ENCODE results near the gene MED1. TPM values are rescaled to one million over a fixed set of nuclear protein-coding genes. Genes with fewer than 3 reads are reported as not detected.
A peak's percentile ranks its signal among the peaks of the same experiment; 100 is the strongest.

MED1 gene
- total and polyA plus RNA-seq, 9 of the 15 experiments (the other 6 are each of a cell fraction or from before 2014, with no cell fraction given), result 14.0 to 59.8 (median 46.7) TPM

GRCh38 chr17:39450847-39451581 lies at the start of gene MED1 (continued):
- TF ChIP-seq, protein P1, sequence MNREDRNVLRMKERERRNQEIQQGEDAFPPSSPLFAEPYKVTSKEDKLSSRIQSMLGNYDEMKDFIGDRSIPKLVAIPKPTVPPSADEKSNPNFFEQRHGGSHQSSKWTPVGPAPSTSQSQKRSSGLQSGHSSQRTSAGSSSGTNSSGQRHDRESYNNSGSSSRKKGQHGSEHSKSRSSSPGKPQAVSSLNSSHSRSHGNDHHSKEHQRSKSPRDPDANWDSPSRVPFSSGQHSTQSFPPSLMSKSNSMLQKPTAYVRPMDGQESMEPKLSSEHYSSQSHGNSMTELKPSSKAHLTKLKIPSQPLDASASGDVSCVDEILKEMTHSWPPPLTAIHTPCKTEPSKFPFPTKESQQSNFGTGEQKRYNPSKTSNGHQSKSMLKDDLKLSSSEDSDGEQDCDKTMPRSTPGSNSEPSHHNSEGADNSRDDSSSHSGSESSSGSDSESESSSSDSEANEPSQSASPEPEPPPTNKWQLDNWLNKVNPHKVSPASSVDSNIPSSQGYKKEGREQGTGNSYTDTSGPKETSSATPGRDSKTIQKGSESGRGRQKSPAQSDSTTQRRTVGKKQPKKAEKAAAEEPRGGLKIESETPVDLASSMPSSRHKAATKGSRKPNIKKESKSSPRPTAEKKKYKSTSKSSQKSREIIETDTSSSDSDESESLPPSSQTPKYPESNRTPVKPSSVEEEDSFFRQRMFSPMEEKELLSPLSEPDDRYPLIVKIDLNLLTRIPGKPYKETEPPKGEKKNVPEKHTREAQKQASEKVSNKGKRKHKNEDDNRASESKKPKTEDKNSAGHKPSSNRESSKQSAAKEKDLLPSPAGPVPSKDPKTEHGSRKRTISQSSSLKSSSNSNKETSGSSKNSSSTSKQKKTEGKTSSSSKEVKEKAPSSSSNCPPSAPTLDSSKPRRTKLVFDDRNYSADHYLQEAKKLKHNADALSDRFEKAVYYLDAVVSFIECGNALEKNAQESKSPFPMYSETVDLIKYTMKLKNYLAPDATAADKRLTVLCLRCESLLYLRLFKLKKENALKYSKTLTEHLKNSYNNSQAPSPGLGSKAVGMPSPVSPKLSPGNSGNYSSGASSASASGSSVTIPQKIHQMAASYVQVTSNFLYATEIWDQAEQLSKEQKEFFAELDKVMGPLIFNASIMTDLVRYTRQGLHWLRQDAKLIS (CRISPR knock-in tag; IDR thresholded peaks at IDR 0.05), result peak; percentile 7; the same call in 1 of the 2 replicates
- TF ChIP-seq ZNF766 (CRISPR knock-in tag; conservative IDR thresholded peaks at IDR 0.05), result no peak
- TF ChIP-seq ELF2 (CRISPR knock-in tag; IDR thresholded peaks at IDR 0.05), result no peak
- no peak for TF ChIP-seq ATF3 (IDR thresholded peaks at IDR 0.05)
- TF ChIP-seq ATF3 (CRISPR knock-in tag; conservative IDR thresholded peaks at IDR 0.05), result peak; percentile 17; the same call in 1 of the 2 replicates
- 0 out of 4 replicates have a peak, but pooled peaks of 1 of the 2 experiments have one; percentile 40 for TF ChIP-seq KDM4B (IDR thresholded peaks at IDR 0.05; ENCODE audit: borderline replicate concordance in 2 of 2, low read depth in 1 of 2)
- no peak for TF ChIP-seq SNAPC5 (CRISPR knock-in tag; IDR thresholded peaks at IDR 0.05)
- no peak for TF ChIP-seq BRCA1 (IDR thresholded peaks at IDR 0.05)
- TF ChIP-seq BRCA1 (CRISPR knock-in tag; IDR thresholded peaks at IDR 0.05), result no peak
- TF ChIP-seq, protein P2, sequence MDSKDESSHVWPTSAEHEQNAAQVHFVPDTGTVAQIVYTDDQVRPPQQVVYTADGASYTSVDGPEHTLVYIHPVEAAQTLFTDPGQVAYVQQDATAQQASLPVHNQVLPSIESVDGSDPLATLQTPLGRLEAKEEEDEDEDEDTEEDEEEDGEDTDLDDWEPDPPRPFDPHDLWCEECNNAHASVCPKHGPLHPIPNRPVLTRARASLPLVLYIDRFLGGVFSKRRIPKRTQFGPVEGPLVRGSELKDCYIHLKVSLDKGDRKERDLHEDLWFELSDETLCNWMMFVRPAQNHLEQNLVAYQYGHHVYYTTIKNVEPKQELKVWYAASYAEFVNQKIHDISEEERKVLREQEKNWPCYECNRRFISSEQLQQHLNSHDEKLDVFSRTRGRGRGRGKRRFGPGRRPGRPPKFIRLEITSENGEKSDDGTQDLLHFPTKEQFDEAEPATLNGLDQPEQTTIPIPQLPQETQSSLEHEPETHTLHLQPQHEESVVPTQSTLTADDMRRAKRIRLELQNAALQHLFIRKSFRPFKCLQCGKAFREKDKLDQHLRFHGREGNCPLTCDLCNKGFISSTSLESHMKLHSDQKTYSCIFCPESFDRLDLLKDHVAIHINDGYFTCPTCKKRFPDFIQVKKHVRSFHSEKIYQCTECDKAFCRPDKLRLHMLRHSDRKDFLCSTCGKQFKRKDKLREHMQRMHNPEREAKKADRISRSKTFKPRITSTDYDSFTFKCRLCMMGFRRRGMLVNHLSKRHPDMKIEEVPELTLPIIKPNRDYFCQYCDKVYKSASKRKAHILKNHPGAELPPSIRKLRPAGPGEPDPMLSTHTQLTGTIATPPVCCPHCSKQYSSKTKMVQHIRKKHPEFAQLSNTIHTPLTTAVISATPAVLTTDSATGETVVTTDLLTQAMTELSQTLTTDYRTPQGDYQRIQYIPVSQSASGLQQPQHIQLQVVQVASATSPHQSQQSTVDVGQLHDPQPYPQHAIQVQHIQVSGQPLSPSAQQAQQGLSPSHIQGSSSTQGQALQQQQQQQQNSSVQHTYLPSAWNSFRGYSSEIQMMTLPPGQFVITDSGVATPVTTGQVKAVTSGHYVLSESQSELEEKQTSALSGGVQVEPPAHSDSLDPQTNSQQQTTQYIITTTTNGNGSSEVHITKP (IDR thresholded peaks at IDR 0.05; ENCODE audit: partially characterized antibody), result peak; percentile 25
- TF ChIP-seq CREM (IDR thresholded peaks at IDR 0.05; ENCODE audit: low read depth), result peak; percentile 47; the same call in 1 of the 2 replicates
- TF ChIP-seq NRF1 (conservative IDR thresholded peaks at IDR 0.05 in 1 of 2, IDR thresholded peaks at IDR 0.05 in 1 of 2), result peak; percentile 82 to 84
- TF ChIP-seq POLR2H (tag; IDR thresholded peaks at IDR 0.05; ENCODE audit: low read depth), result peak; percentile 94
- peak; percentile 47; the same call in 1 of the 2 replicates for TF ChIP-seq ELF1 (tag; IDR thresholded peaks at IDR 0.05)
- peak; percentile 90 for TF ChIP-seq NFRKB (IDR thresholded peaks at IDR 0.05; ENCODE audit: low read depth)
- peak; percentile 89 to 97 (median 95) for TF ChIP-seq YY1 (IDR thresholded peaks at IDR 0.05; ENCODE audit: borderline replicate concordance in 1 of 3, control insufficient read depth in 1 of 3, extremely low read depth in 1 of 3, insufficient read depth in 3 of 3, insufficient read length in 1 of 3, insufficient replicate concordance in 2 of 3, low read depth in 1 of 3, low read length in 2 of 3)
- TF ChIP-seq MAFF (IDR thresholded peaks at IDR 0.05; ENCODE audit: low read length), result peak; percentile 73
- TF ChIP-seq L3MBTL2 (IDR thresholded peaks at IDR 0.05), result peak; percentile 85
- TF ChIP-seq OTX1 (CRISPR knock-in tag; IDR thresholded peaks at IDR 0.05), result 0 out of 2 replicates have a peak, but pooled peaks have one; percentile 46

All from K562 (cell line).